ENCODE data around the gene ASPHD2.

ASPHD2 gene

GRCh38 chr22:26470807-26471206, 41.7 kb downstream of the ASPHD2 start:
- TF ChIP-seq TCF4 (CRISPR knock-in tag; IDR thresholded peaks at IDR 0.05; ENCODE audit: borderline replicate concordance): no peak
- TF ChIP-seq OSR1 (CRISPR knock-in tag; IDR thresholded peaks at IDR 0.05): no peak
- TF ChIP-seq ZFP30 (CRISPR knock-in tag; IDR thresholded peaks at IDR 0.05): no peak
- TF ChIP-seq ESRRG (CRISPR knock-in tag; IDR thresholded peaks at IDR 0.05): no peak
- TF ChIP-seq PPARA (CRISPR knock-in tag; IDR thresholded peaks at IDR 0.05; ENCODE audit: borderline replicate concordance): no peak
- TF ChIP-seq ARNTL (CRISPR knock-in tag; IDR thresholded peaks at IDR 0.05; ENCODE audit: borderline replicate concordance, low read depth): no peak
- no peak for TF ChIP-seq CSDC2 (CRISPR knock-in tag; IDR thresholded peaks at IDR 0.05)
- TF ChIP-seq CSRNP3 (CRISPR knock-in tag; IDR thresholded peaks at IDR 0.05): no peak
- no peak for TF ChIP-seq TOX (CRISPR knock-in tag; IDR thresholded peaks at IDR 0.05; ENCODE audit: borderline replicate concordance)
- TF ChIP-seq ZC3H10 (CRISPR knock-in tag; IDR thresholded peaks at IDR 0.05): no peak
- no peak for TF ChIP-seq ISL1 (CRISPR knock-in tag; IDR thresholded peaks at IDR 0.05)
- no peak for TF ChIP-seq ZNF70 (CRISPR knock-in tag; IDR thresholded peaks at IDR 0.05)
- no peak for TF ChIP-seq CREB5 (CRISPR knock-in tag; IDR thresholded peaks at IDR 0.05; ENCODE audit: low read depth)
- TF ChIP-seq GLIS3 (CRISPR knock-in tag; IDR thresholded peaks at IDR 0.05): no peak
- TF ChIP-seq BACH2 (CRISPR knock-in tag; IDR thresholded peaks at IDR 0.05; ENCODE audit: borderline replicate concordance): no peak
- no peak for TF ChIP-seq ZNF8 (CRISPR knock-in tag; IDR thresholded peaks at IDR 0.05)
- TF ChIP-seq PATZ1 (CRISPR knock-in tag; IDR thresholded peaks at IDR 0.05; ENCODE audit: borderline replicate concordance): no peak
- no peak for TF ChIP-seq TSHZ2 (CRISPR knock-in tag; IDR thresholded peaks at IDR 0.05)
- no peak for TF ChIP-seq ZFP3 (CRISPR knock-in tag; IDR thresholded peaks at IDR 0.05)
- TF ChIP-seq POU6F1 (CRISPR knock-in tag; IDR thresholded peaks at IDR 0.05; ENCODE audit: borderline replicate concordance, low read depth): no peak
- ATAC-seq: no peak

GRCh38 chr22:26471522-26471921, 42.5 kb downstream of the ASPHD2 start:
- TF ChIP-seq PPARA (CRISPR knock-in tag; IDR thresholded peaks at IDR 0.05; ENCODE audit: borderline replicate concordance) (no peak), ISL1 (CRISPR knock-in tag; IDR thresholded peaks at IDR 0.05) (no peak), SNAI2 (CRISPR knock-in tag; IDR thresholded peaks at IDR 0.05) (no peak), ESRRG (CRISPR knock-in tag; IDR thresholded peaks at IDR 0.05) (no peak), ZFP30 (CRISPR knock-in tag; IDR thresholded peaks at IDR 0.05) (no peak), CSDC2 (CRISPR knock-in tag; IDR thresholded peaks at IDR 0.05) (no peak), CREB5 (CRISPR knock-in tag; IDR thresholded peaks at IDR 0.05; ENCODE audit: low read depth) (no peak), POU6F1 (CRISPR knock-in tag; IDR thresholded peaks at IDR 0.05; ENCODE audit: borderline replicate concordance, low read depth) (no peak), BACH2 (CRISPR knock-in tag; IDR thresholded peaks at IDR 0.05; ENCODE audit: borderline replicate concordance) (no peak), ZFP3 (CRISPR knock-in tag; IDR thresholded peaks at IDR 0.05) (no peak), ZC3H10 (CRISPR knock-in tag; IDR thresholded peaks at IDR 0.05) (no peak), ARNTL (CRISPR knock-in tag; IDR thresholded peaks at IDR 0.05; ENCODE audit: borderline replicate concordance, low read depth) (no peak), ZNF70 (CRISPR knock-in tag; IDR thresholded peaks at IDR 0.05) (no peak), OSR1 (CRISPR knock-in tag; IDR thresholded peaks at IDR 0.05) (no peak)
- peak; percentile 90 for ATAC-seq
